GM19025 (cell line): ENCODE data around the gene ACAP1.
A peak's percentile ranks its signal among the peaks of the same experiment; 100 is the strongest.

Experiments used
- ATAC-seq: cut with Tn5 transposase; IDR thresholded peaks from one replicate; pipeline ENCODE4 v1.9.1; 2021; ENCODE audit warnings: mild to moderate bottlenecking, low read depth, moderate library complexity; ENCODE audit not compliant: unreplicated experiment

The ACAP1 gene

GRCh38 chr17:7336240-7337175, at the start of gene ACAP1:
TSS of gene ACAP1 (plus strand) at chr17:7336529. CDS start at chr17:7336735, 206 bp downstream.
- ATAC-seq: peak; percentile 68

GRCh38 chr17:7289256-7290032, 46.9 kb upstream of the ACAP1 start:
- ATAC-seq: no peak

GRCh38 chr17:7290166-7290565, 46.2 kb upstream of the ACAP1 start:
- no peak for ATAC-seq

GRCh38 chr17:7290685-7291084, 45.6 kb upstream of the ACAP1 start:
- no peak for ATAC-seq

GRCh38 chr17:7292194-7292593, 44.1 kb upstream of the ACAP1 start:
- no peak for ATAC-seq

GRCh38 chr17:7292729-7293128, 43.6 kb upstream of the ACAP1 start:
- ATAC-seq: no peak

- ATAC-seq: no peak
Measured at GRCh38 chr17:7293159-7293558, 43.2 kb upstream of the ACAP1 start.

GRCh38 chr17:7293816-7294613, 42.3 kb upstream of the ACAP1 start:
- ATAC-seq: no peak

GRCh38 chr17:7294614-7295153, 41.6 kb upstream of the ACAP1 start, which contains the start of gene YBX2:
TSS of gene YBX2 (minus strand) at chr17:7294639. CDS start at chr17:7294500, 139 bp downstream.
- no peak for ATAC-seq

- no peak for ATAC-seq
Measured at GRCh38 chr17:7295230-7296180, 40.8 kb upstream of the ACAP1 start.

- ATAC-seq: no peak
Measured at GRCh38 chr17:7296189-7296861, 40.0 kb upstream of the ACAP1 start.

- no peak for ATAC-seq
Measured at GRCh38 chr17:7304179-7304578, 32.1 kb upstream of the ACAP1 start.

- ATAC-seq: peak; percentile 63
Measured at GRCh38 chr17:7306911-7307685, 29.2 kb upstream of the ACAP1 start, which contains the start of gene EIF5A. TSS of gene EIF5A (plus strand) at chr17:7307628. CDS start at chr17:7309636, 2,008 bp downstream.

GRCh38 chr17:7307686-7308624, 28.4 kb upstream of the ACAP1 start:
- ATAC-seq: peak; percentile 3

GRCh38 chr17:7308625-7309433, 27.5 kb upstream of the ACAP1 start:
- no peak for ATAC-seq

GRCh38 chr17:7309628-7310027, 26.7 kb upstream of the ACAP1 start:
- ATAC-seq: no peak
